GM10248 (cell line): ENCODE measurements around the gene POMT1.

Source experiments
- CTCF ChIA-PET: fragments of 300-600 bp; sonication (Branson Sonifier 250); formaldehyde crosslinking; extraction: SDS; loops from one replicate; lab custom pipeline; 2021; ENCODE audit warnings: antibody characterized with exemption; lab: Yijun Ruan, JAX
- POLR2A ChIA-PET: fragments of 350-650 bp; sonication (Branson Sonifier 250); formaldehyde crosslinking; extraction: SDS; loops from one replicate; lab custom pipeline; 2020; ENCODE audit warnings: antibody characterized with exemption; lab: Yijun Ruan, JAX
- DNase-seq: peaks from one replicate; pipeline ENCODE4 v3.0.0; 2012; ENCODE audit errors: extremely low spot score
- CTCF ChIP-seq: IDR thresholded peaks from 2 replicates; pipeline ENCODE4 v1.5.1; 2012; ENCODE audit warnings: mild to moderate bottlenecking, low read depth; ENCODE audit errors: extremely low read depth, missing control alignments, control extremely low read depth

POMT1 gene

GRCh38 chr9:131484560-131485185 lies 18.0 kb upstream of the POMT1 start:
- no peak for DNase-seq
- POLR2A ChIA-PET = no interaction called here
- CTCF ChIA-PET = no interaction called here
- TF ChIP-seq CTCF = no peak

GRCh38 chr9:131485206-131485605 lies 17.5 kb upstream of the POMT1 start:
- DNase-seq = no peak
- TF ChIP-seq CTCF = no peak
- CTCF ChIA-PET = no interaction called here
- POLR2A ChIA-PET = no interaction called here

GRCh38 chr9:131485728-131486422 lies 16.8 kb upstream of the POMT1 start:
- no peak for TF ChIP-seq CTCF
- ChIA-PET POLR2A (no interaction called here), CTCF (no interaction called here)
- no peak for DNase-seq

GRCh38 chr9:131487001-131487400 lies 15.7 kb upstream of the POMT1 start:
- TF ChIP-seq CTCF = no peak
- no peak for DNase-seq
- ChIA-PET CTCF (interaction anchor here (0.9 to 1.2 kb wide), 2 partner anchors 8 to 9 kb away, joined by 3 read pairs; no protein-coding TSS in a partner anchor), POLR2A (no interaction called here)

- CTCF ChIA-PET = interaction anchor here (0.9 to 1.2 kb wide), 3 partner anchors 9 to 82 kb away, joined by 3 read pairs; no protein-coding TSS in a partner anchor
- POLR2A ChIA-PET = no interaction called here
- DNase-seq = no peak
- TF ChIP-seq CTCF = no peak
These were observed 15.1 kb upstream of the POMT1 start for GRCh38 chr9:131487621-131488031.

GRCh38 chr9:131490514-131490913 lies 12.2 kb upstream of the POMT1 start:
- TF ChIP-seq CTCF = no peak
- ChIA-PET POLR2A (no interaction called here), CTCF (interaction anchor here (1.3 to 1.7 kb wide), 2 partner anchors 11 to 142 kb away, joined by 3 to 6 read pairs; no protein-coding TSS in a partner anchor)
- no peak for DNase-seq
